HFF-Myc (cell line): ENCODE data around the gene LRRK1.

ENCODE experiments used
- DNase-seq: peaks from one replicate; pipeline ENCODE4 v3.0.0-alpha.2; 2011; ENCODE audit warnings: low read depth; ENCODE audit errors: extremely low read depth
- H3K4me3 ChIP-seq: replicated peaks from 2 replicates; pipeline ENCODE4 v1.5.1; 2011; ENCODE audit warnings: low read depth, mild to moderate bottlenecking, control low read depth, low read length
- TF ChIP-seq, protein P1 (sequence below): IDR thresholded peaks from 2 replicates; pipeline ENCODE4 v1.5.1; 2012; ENCODE audit warnings: mild to moderate bottlenecking, low read depth, low read length, control low read depth; ENCODE audit errors: missing control alignments

The LRRK1 gene

DNA sequence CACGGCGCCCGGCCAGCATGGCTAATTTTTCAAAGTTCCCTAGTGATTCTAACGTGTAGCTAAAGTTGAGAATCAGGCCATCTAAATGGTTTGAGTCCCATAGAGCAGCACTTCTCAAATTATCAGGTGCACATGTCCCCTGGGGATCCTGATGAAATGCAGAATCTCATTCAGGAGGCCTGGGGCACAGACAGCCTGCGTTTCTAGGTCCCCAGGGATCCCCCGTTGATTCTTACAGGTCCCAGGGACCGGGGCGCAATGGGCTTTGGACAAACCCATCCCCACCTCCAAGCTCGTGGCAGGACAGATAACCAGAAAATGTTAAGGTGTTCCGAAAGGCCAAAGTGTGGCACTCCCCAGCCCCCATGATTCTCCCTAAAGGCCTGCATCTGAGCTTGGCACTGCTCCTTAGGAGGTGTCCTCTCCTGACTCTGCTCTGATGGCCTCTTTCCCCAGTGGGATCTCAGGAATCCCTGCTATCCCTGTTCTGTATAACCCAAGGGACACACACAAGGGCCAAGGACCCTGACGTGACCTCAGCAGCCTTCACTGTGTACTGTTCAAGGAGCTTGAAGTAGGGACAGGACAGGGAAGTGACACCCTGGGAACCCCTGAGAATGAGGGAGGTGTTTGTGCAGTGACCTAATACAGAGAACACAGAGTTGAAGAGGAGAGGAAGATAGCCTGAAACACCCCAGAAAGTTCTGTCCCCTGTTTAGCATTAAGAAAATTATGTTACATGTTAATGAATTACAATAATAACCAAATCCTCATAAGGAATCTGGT, 8.0 kb downstream of the LRRK1 start:
- TF ChIP-seq, protein P1, sequence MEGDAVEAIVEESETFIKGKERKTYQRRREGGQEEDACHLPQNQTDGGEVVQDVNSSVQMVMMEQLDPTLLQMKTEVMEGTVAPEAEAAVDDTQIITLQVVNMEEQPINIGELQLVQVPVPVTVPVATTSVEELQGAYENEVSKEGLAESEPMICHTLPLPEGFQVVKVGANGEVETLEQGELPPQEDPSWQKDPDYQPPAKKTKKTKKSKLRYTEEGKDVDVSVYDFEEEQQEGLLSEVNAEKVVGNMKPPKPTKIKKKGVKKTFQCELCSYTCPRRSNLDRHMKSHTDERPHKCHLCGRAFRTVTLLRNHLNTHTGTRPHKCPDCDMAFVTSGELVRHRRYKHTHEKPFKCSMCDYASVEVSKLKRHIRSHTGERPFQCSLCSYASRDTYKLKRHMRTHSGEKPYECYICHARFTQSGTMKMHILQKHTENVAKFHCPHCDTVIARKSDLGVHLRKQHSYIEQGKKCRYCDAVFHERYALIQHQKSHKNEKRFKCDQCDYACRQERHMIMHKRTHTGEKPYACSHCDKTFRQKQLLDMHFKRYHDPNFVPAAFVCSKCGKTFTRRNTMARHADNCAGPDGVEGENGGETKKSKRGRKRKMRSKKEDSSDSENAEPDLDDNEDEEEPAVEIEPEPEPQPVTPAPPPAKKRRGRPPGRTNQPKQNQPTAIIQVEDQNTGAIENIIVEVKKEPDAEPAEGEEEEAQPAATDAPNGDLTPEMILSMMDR = no peak
- no peak for DNase-seq
- H3K4me3 ChIP-seq = no peak overlapping the region

GRCh38 chr15:100928632-100929280, 9.6 kb downstream of the LRRK1 start:
- DNase-seq = no peak
- TF ChIP-seq, protein P1 = no peak
- no peak overlapping the region for H3K4me3 ChIP-seq

- DNase-seq = no peak
- TF ChIP-seq, protein P1 = no peak
- no peak overlapping the region for H3K4me3 ChIP-seq
Measured at GRCh38 chr15:100929641-100930042, 10.5 kb downstream of the LRRK1 start.

DNA sequence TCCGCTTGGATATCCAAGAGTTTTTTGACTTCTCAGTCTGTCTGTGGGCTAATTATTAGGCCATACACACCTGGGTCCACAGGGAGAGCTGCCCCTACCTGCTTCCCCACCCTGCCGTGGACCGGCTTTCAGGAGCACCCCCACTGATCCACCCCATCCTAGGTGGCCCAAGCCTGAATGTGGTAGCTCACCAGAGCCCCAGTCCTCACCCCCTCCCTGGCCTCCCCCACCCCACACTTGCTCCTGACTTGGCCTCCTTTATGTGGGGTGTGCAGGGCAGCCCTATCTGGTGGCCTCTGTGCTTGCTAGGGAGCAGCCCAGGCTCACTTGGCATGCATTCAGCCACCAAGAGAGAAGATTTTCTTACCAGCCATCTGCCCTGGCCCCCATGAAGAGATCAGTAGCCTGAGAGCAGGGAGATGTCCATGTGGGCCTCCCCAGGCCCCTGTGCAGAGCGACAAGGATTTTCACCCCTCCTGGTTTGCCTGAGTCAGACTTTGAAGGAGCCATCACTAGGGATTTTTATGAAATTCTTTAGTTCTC, 11.2 kb downstream of the LRRK1 start:
- no peak for DNase-seq
- H3K4me3 ChIP-seq = no peak overlapping the region
- TF ChIP-seq, protein P1 = no peak

GRCh38 chr15:100931143-100931890, 12.2 kb downstream of the LRRK1 start:
- no peak for DNase-seq
- no peak overlapping the region for H3K4me3 ChIP-seq
- TF ChIP-seq, protein P1 = no peak

- TF ChIP-seq, protein P1 = no peak
- DNase-seq = no peak
- no peak overlapping the region for H3K4me3 ChIP-seq
Measured at GRCh38 chr15:100932676-100933348, 13.7 kb downstream of the LRRK1 start.
